NCI-H187 (cell line): Measurements from ENCODE around the gene SIGLEC7.
A peak's percentile ranks its signal among the peaks of the same experiment; 100 is the strongest.

Experiments used
- DNase-seq, 2 experiments: peaks; one replicate each; lab custom pipeline; 2025; lab: John Stamatoyannopoulos, UW

Gene SIGLEC7

GRCh38 chr19:51142119-51142518 is at the start of gene SIGLEC7:
SIGLEC7 (plus strand) TSS chr19:51142301; CDS start chr19:51142370, 69 bp downstream.
- DNase-seq = no peak

GRCh38 chr19:51093101-51093500 is 49.0 kb upstream of the SIGLEC7 start:
- peak in 1 of 2 experiments; percentile 12 for DNase-seq

- DNase-seq = no peak
Observed at GRCh38 chr19:51093510-51094345, 48.4 kb upstream of the SIGLEC7 start.

GRCh38 chr19:51094696-51095279 is 47.3 kb upstream of the SIGLEC7 start:
- DNase-seq = peak in 1 of 2 experiments; percentile 27

GRCh38 chr19:51096473-51097165 is 45.5 kb upstream of the SIGLEC7 start:
- DNase-seq = no peak

GRCh38 chr19:51097166-51097738 is 44.8 kb upstream of the SIGLEC7 start:
- no peak for DNase-seq

GRCh38 chr19:51097796-51098195 is 44.3 kb upstream of the SIGLEC7 start:
- DNase-seq = no peak

- no peak for DNase-seq
Observed at GRCh38 chr19:51098365-51099046, 43.6 kb upstream of the SIGLEC7 start.

- no peak for DNase-seq
Observed at GRCh38 chr19:51099047-51099382, 43.1 kb upstream of the SIGLEC7 start.

- no peak for DNase-seq
Observed at GRCh38 chr19:51100601-51101000, 41.5 kb upstream of the SIGLEC7 start.

- DNase-seq = no peak
Observed at GRCh38 chr19:51101171-51101865, 40.8 kb upstream of the SIGLEC7 start.

- no peak for DNase-seq
Observed at GRCh38 chr19:51102991-51103390, 39.1 kb upstream of the SIGLEC7 start.

GRCh38 chr19:51103926-51104341 is 38.2 kb upstream of the SIGLEC7 start:
- DNase-seq = no peak

GRCh38 chr19:51107406-51108065 is 34.6 kb upstream of the SIGLEC7 start:
- DNase-seq = no peak

GRCh38 chr19:51108066-51108804 is 33.9 kb upstream of the SIGLEC7 start, which contains the start of gene CTU1:
CTU1 (minus strand) TSS chr19:51108409; CDS start chr19:51104569, 3,840 bp downstream.
- DNase-seq = peak; percentile 95 to 98

- peak in 1 of 2 experiments; percentile 70 for DNase-seq
Observed at GRCh38 chr19:51108805-51109146, 33.3 kb upstream of the SIGLEC7 start.

- DNase-seq = no peak
Observed at GRCh38 chr19:51110666-51110971, 31.5 kb upstream of the SIGLEC7 start.

- no peak for DNase-seq
Observed at GRCh38 chr19:51111606-51112005, 30.5 kb upstream of the SIGLEC7 start.

GRCh38 chr19:51114087-51114729 is 27.9 kb upstream of the SIGLEC7 start:
- DNase-seq = no peak
